ENCODE results near the gene SORL1. TPM values are rescaled to one million over a fixed set of nuclear protein-coding genes. Genes with fewer than 3 reads are reported as not detected.

Gene SORL1
- total and polyA plus RNA-seq, 2 of the 13 experiments (the other 11 are each of a cell fraction or from before 2014, with no cell fraction given): 21.3 to 148 TPM

DNA sequence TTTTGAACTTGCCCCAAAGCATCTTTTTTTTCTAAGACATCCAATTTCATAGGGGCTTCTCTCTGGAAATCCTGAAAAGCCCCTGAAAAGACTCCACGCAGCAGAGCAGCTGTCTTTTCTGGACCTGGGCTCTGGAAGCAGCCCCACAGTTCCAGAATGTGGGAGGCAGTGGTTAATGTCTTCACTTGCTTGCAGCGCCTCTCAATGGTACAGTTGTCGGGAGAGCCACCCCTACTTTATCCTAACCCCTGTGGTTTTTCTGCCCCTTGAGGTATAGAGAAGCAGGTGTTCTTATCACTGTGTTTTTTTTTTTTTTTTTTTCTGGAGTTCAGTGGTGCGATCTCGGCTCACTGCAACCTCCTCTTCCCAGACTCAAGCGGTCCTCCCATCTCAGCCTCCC lies 84.0 kb downstream of the SORL1 start (continued):
- TF ChIP-seq, protein P1, sequence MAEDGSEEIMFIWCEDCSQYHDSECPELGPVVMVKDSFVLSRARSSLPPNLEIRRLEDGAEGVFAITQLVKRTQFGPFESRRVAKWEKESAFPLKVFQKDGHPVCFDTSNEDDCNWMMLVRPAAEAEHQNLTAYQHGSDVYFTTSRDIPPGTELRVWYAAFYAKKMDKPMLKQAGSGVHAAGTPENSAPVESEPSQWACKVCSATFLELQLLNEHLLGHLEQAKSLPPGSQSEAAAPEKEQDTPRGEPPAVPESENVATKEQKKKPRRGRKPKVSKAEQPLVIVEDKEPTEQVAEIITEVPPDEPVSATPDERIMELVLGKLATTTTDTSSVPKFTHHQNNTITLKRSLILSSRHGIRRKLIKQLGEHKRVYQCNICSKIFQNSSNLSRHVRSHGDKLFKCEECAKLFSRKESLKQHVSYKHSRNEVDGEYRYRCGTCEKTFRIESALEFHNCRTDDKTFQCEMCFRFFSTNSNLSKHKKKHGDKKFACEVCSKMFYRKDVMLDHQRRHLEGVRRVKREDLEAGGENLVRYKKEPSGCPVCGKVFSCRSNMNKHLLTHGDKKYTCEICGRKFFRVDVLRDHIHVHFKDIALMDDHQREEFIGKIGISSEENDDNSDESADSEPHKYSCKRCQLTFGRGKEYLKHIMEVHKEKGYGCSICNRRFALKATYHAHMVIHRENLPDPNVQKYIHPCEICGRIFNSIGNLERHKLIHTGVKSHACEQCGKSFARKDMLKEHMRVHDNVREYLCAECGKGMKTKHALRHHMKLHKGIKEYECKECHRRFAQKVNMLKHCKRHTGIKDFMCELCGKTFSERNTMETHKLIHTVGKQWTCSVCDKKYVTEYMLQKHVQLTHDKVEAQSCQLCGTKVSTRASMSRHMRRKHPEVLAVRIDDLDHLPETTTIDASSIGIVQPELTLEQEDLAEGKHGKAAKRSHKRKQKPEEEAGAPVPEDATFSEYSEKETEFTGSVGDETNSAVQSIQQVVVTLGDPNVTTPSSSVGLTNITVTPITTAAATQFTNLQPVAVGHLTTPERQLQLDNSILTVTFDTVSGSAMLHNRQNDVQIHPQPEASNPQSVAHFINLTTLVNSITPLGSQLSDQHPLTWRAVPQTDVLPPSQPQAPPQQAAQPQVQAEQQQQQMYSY (CRISPR knock-in tag; IDR thresholded peaks at IDR 0.05): no peak
- TF ChIP-seq TBL1XR1 (IDR thresholded peaks at IDR 0.05; ENCODE audit: borderline replicate concordance, low read length, partially characterized antibody): no peak
- TF ChIP-seq CHD2 (IDR thresholded peaks at IDR 0.05; ENCODE audit: low read depth, low read length): no peak
- no peak for TF ChIP-seq ZNF510 (CRISPR knock-in tag; IDR thresholded peaks at IDR 0.05; ENCODE audit: low read depth)
- TF ChIP-seq ZFP36L1 (CRISPR knock-in tag; IDR thresholded peaks at IDR 0.05): no peak
- TF ChIP-seq NR1H2 (CRISPR knock-in tag; IDR thresholded peaks at IDR 0.05; ENCODE audit: borderline replicate concordance, low read depth): no peak
- no peak for TF ChIP-seq REPIN1 (CRISPR knock-in tag; IDR thresholded peaks at IDR 0.05; ENCODE audit: borderline replicate concordance, low read depth)

DNA sequence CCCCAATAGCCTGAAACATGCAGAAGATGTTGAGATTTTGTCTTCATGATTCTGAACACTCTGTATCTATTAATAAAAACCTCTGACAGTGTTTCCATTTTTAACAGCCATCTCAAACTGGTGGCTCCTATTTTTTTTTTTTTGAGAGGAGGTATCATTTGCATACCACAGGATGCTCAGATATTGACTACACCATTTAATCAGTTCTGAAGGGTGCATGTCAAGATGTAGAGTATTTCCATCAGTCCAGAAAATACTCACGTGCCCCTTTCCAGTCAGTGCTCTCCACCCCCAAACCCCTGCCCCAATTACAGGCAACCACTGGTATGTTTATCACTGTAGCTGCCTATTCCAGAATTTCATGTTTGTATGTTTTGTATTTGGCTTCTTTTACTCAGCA lies 85.9 kb downstream of the SORL1 start:
- FAIRE-seq (no peak), DNase-seq (ENCODE audit: low spot score) (no peak), ATAC-seq (no peak)
- Histone ChIP-seq H3K27me3 (ENCODE audit: control insufficient read depth in 1 of 2, insufficient read depth in 2 of 2, low read length in 2 of 2) (no peaks in the 10 kb centered on the region), H3K4me3 (replicated peaks in 1 of 3; ENCODE audit: insufficient read depth in 1 of 3, low read depth in 2 of 3, low read length in 3 of 3) (no peak overlapping the region), H3K9me3 (ENCODE audit: low read length) (no peaks in the 10 kb centered on the region), H3K36me3 (replicated peaks in 1 of 2; ENCODE audit: control insufficient read depth in 1 of 2, insufficient read depth in 2 of 2, low read length in 2 of 2) (peaks cover 22 to 77% of the 10 kb centered on the region in 2 experiments), H3K9ac (ENCODE audit: insufficient read depth, low read depth, low read length) (no peak overlapping the region), H3K4me1 (ENCODE audit: insufficient read depth, low read length) (no peaks in the 10 kb centered on the region), H3K4me2 (ENCODE audit: low read depth, low read length) (no peak overlapping the region), H3K79me2 (ENCODE audit: insufficient read depth, low read length) (no peaks in the 10 kb centered on the region), H4K20me1 (ENCODE audit: insufficient read depth, low read length) (peaks cover 6% of the 10 kb centered on the region; the same call in 1 of the 2 replicates), H3K27ac (ENCODE audit: extremely low read length, insufficient read depth, low read length) (no peak overlapping the region), H2AFZ (ENCODE audit: low read length) (no peak overlapping the region)
- BruUV-seq (replicated peaks): no TSS peak
- CTCF ChIA-PET (ENCODE audit: low intra/inter-chr PET ratio, low total read pairs): no interaction called here
- 95% methylated on average over 1 of the region's 1 CpG for WGBS (ENCODE audit: low lambda C conversion rate)
- POLR2A ChIA-PET: no interaction called here
- intact Hi-C loops (cut with micrococcal nuclease; ENCODE audit: unreplicated experiment): no loop called here
- in situ Hi-C loops (cut with HindIII; ENCODE audit: extremely low pct_ligation_motif_present, low pct_unique_long_range_greater_than_20kb): no loop called here
- no peak for TF ChIP-seq NR2C2 (CRISPR knock-in tag; IDR thresholded peaks at IDR 0.05; ENCODE audit: borderline replicate concordance)
- TF ChIP-seq, protein P2, sequence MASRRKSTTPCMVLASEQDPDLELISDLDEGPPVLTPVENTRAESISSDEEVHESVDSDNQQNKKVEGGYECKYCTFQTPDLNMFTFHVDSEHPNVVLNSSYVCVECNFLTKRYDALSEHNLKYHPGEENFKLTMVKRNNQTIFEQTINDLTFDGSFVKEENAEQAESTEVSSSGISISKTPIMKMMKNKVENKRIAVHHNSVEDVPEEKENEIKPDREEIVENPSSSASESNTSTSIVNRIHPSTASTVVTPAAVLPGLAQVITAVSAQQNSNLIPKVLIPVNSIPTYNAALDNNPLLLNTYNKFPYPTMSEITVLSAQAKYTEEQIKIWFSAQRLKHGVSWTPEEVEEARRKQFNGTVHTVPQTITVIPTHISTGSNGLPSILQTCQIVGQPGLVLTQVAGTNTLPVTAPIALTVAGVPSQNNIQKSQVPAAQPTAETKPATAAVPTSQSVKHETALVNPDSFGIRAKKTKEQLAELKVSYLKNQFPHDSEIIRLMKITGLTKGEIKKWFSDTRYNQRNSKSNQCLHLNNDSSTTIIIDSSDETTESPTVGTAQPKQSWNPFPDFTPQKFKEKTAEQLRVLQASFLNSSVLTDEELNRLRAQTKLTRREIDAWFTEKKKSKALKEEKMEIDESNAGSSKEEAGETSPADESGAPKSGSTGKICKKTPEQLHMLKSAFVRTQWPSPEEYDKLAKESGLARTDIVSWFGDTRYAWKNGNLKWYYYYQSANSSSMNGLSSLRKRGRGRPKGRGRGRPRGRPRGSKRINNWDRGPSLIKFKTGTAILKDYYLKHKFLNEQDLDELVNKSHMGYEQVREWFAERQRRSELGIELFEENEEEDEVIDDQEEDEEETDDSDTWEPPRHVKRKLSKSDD (CRISPR knock-in tag; IDR thresholded peaks at IDR 0.05; ENCODE audit: low read depth): no peak
- no peak for TF ChIP-seq HOXA3 (CRISPR knock-in tag; IDR thresholded peaks at IDR 0.05)
- TF ChIP-seq ZNF230 (CRISPR knock-in tag; IDR thresholded peaks at IDR 0.05): no peak
- TF ChIP-seq ZNF124 (CRISPR knock-in tag; IDR thresholded peaks at IDR 0.05): no peak
- no peak for TF ChIP-seq NCOA1 (CRISPR knock-in tag; IDR thresholded peaks at IDR 0.05)
- TF ChIP-seq, protein P3, sequence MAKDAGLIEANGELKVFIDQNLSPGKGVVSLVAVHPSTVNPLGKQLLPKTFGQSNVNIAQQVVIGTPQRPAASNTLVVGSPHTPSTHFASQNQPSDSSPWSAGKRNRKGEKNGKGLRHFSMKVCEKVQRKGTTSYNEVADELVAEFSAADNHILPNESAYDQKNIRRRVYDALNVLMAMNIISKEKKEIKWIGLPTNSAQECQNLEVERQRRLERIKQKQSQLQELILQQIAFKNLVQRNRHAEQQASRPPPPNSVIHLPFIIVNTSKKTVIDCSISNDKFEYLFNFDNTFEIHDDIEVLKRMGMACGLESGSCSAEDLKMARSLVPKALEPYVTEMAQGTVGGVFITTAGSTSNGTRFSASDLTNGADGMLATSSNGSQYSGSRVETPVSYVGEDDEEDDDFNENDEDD (CRISPR knock-in tag; IDR thresholded peaks at IDR 0.05; ENCODE audit: borderline replicate concordance): no peak
- no peak for TF ChIP-seq ZNF260 (CRISPR knock-in tag; IDR thresholded peaks at IDR 0.05; ENCODE audit: borderline replicate concordance, low read depth)
- TF ChIP-seq ZNF367 (CRISPR knock-in tag; IDR thresholded peaks at IDR 0.05; ENCODE audit: borderline replicate concordance): no peak
- no peak for TF ChIP-seq ZSCAN9 (CRISPR knock-in tag; IDR thresholded peaks at IDR 0.05; ENCODE audit: borderline replicate concordance)
- no peak for TF ChIP-seq ZFP62 (CRISPR knock-in tag; IDR thresholded peaks at IDR 0.05)

All from HepG2 (cell line).